Pancreas (tissue), 10 donors: ENCODE measurements around the gene SEMA5A. TPM values are rescaled to one million over a fixed set of nuclear protein-coding genes. Genes with fewer than 3 reads are reported as not detected.

Experiments used
- ATAC-seq, 4 donors: fragments of 200-7000 bp; cut with Tn5 transposase; one replicate each; pipeline versions ENCODE4 v1.8.0 to v1.9.1; 2020; ENCODE audit warnings: mild to moderate bottlenecking in 4 of 4, moderate library complexity in 4 of 4
- DNase-seq, 6 donors: peaks; one replicate each; pipeline ENCODE4 v3.0.0-alpha.2; 2020
- FAIRE-seq: peaks from 2 replicates; lab custom pipeline; 2012; peaks lifted over from hg19 to GRCh38; lab: Jason Lieb, UNC
- H3K27ac ChIP-seq, 4 donors: fragments of 200-600 bp; sonication (generic); 1 replicate in 3 of 4; 2 replicates in 1 of 4; pipeline versions ENCODE4 v1.5.0 to v1.8.0; 2020
- H3K27me3 ChIP-seq, 4 donors: fragments of 200-600 bp; one replicate each; pipeline ENCODE4 v1.8.0; 2021
- H3K36me3 ChIP-seq, 3 donors: fragments of 200-600 bp; sonication (generic) in 1 of 3; one replicate each; pipeline versions ENCODE4 v1.5.0 to v1.8.0; 2020 to 2021
- H3K4me1 ChIP-seq, 3 donors: fragments of 200-600 bp; one replicate each; pipeline ENCODE4 v1.8.0; 2021
- H3K4me3 ChIP-seq, 4 donors: fragments of 200-600 bp; sonication (generic) in 2 of 4; one replicate each; pipeline versions ENCODE4 v1.5.0 to v1.8.0; 2020 to 2021
- H3K9me3 ChIP-seq, 4 donors: fragments of 200-600 bp; one replicate each; pipeline ENCODE4 v1.8.0; 2021
- CTCF ChIP-seq, 4 donors: fragments of 200-600 bp; sonication (generic) in 3 of 4; IDR thresholded peaks; one replicate each; pipeline versions ENCODE4 v1.5.0 to v1.8.0; 2021; ENCODE audit warnings: antibody characterized with exemption in 4 of 4
- WGBS, 2 donors: extraction: QIAGEN DNeasy Blood & Tissue Kit; methylation state at CpG; one replicate each; pipeline ENCODE4 v1.1.7; 2013; 5-methylcytosine and 5-hydroxymethylcytosine counted together
- intact Hi-C, 3 donors: fragments of 100-400 bp; cut with DNase I; formaldehyde crosslinking; loops; one replicate each; pipeline versions ENCODE4 v1.11.1 to v1.14.2; 2022
- polyA plus RNA-seq, 2 donors: library from polyadenylated mRNA; stranded (reverse); fragments of 200-250 nt; gene quantifications; one replicate each; pipeline ENCODE4 v1.2.3, GENCODE V29; 2013
- total RNA-seq, 6 donors: library from RNA; stranded (reverse); fragmentation: NEBNext Ultra II Directional in 4 of 6; extraction: Animal tissue kit (Norgen Biotek cat#: 25700) in 4 of 6; gene quantifications; one replicate each; pipeline versions ENCODE4 v1.2.1 to v1.2.4, GENCODE V29; 2021 to 2023
- donor health status: healthy with polysubstance abuse.
- donor health status: DM: no; HTN: no; CAD: no; lungs with moderate emphysema.
- donor health status: DM: no; HTN: no; CAD: no.
- donor health status: control.
- donor health status: control.
- donor health status: Bipolar disorder and iron deficiency.
- donor health status: DM: yes; HTN: yes; CAD: no.
- donor health status: DM: no; HTN: no; CAD: no.
- donor health status: DM: no; HTN: no; CAD: no.
- donor health status: DM: yes; HTN: yes; CAD: no.

The SEMA5A gene
- total and polyA plus RNA-seq, 8 donors, result 0.91 to 14.0 (median 6.4) TPM

DNA sequence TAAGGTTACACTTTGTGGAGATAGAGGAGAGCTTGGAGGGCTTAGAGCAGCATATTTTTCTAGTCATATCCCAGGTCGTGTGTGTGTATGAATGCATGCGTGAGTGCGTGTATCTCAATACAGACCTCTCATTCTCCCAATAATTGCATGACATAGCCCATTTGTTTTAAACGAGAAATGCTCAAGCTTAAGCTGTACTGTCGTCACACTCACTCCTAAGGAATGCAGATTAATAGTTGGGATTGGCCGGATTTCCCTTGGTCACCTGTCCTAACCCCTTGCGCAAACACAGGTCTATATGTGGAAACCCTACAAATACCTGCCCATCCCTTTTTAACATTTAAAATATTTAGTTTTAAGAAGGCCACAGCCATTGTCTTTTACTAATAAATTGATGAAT, 165.8 kb downstream of the SEMA5A start:
- peak in 1 of 4 donors; percentile 29 for ATAC-seq
- WGBS, 2 donors, result 79 to 80% methylated on average over 7 of the region's 7 CpGs
- Histone ChIP-seq H3K27ac (no peak overlapping the region), H3K36me3 (no peaks in the 10 kb centered on the region), H3K9me3 (no peaks in the 10 kb centered on the region), H3K4me3 (no peak overlapping the region), H3K27me3 (no peaks in the 10 kb centered on the region), H3K4me1 (peaks cover 0 to 10% (median 0%) of the 10 kb centered on the region in 3 donors)
- intact Hi-C loops, result no loop called here
- no peak for FAIRE-seq
- no peak for DNase-seq
- no peak for TF ChIP-seq CTCF (IDR thresholded peaks at IDR 0.05)

DNA sequence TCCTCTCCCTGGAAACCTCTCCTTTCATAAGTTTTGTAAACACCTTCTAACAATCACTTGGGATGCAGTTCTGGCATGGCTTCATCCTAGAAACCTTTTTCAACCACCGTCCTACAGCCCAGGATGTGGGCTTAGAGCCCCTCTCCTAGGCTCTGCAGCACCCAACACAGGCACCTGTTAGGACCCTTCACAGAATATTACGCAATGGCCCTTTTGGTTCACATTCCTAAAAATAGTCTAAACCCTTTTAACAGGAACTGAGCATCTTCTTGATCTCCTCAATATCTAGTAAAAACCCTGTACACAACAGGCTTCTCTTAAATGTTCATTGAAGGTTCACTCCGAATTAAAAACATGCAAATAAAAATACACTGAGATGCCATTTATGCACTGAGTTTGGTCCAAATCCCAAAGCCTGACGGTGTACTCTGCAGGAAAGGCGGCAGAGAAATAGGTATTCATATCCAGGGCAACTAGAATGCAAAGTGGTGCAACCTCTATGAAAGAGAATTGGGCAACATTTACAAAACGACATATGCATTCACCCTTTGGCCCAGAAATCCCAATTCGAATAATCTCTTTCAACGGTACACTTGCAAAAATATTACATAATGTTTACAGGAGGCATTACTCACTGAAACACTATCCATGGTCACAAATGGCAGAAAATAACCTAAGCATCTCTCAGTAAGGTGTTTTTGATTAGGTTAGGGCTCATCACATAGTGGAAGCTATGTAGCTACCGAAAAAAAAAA, 169.3 kb downstream of the SEMA5A start:
- H3K4me1 ChIP-seq, result peaks cover 10 to 19% (median 17%) of the 10 kb centered on the region in 3 donors
- H3K27me3 ChIP-seq, result no peaks in the 10 kb centered on the region
- H3K36me3 ChIP-seq, result no peaks in the 10 kb centered on the region
- H3K27ac ChIP-seq, result no peak overlapping the region
- ATAC-seq (peak in 1 of 4 donors; percentile 8), DNase-seq (no peak), FAIRE-seq (no peak)
- 79 to 86% methylated on average over 9 of the region's 9 CpGs for WGBS, 2 donors
- intact Hi-C loops, result no loop called here
- H3K9me3 ChIP-seq, result no peaks in the 10 kb centered on the region
- TF ChIP-seq CTCF (IDR thresholded peaks at IDR 0.05), result no peak
- no peak overlapping the region for H3K4me3 ChIP-seq

GRCh38 chr5:9375756-9376155, 170.1 kb downstream of the SEMA5A start:
- intact Hi-C loops, result no loop called here
- no peak for TF ChIP-seq CTCF (IDR thresholded peaks at IDR 0.05)
- no peaks in the 10 kb centered on the region for H3K9me3 ChIP-seq
- ATAC-seq (no peak), FAIRE-seq (no peak), DNase-seq (no peak)
- H3K27me3 ChIP-seq, result no peaks in the 10 kb centered on the region
- no peak overlapping the region for H3K27ac ChIP-seq
- no peak overlapping the region for H3K4me3 ChIP-seq
- no peaks in the 10 kb centered on the region for H3K36me3 ChIP-seq
- H3K4me1 ChIP-seq, result peaks cover 10 to 19% (median 17%) of the 10 kb centered on the region in 3 donors
- 94 to 95% methylated on average over 2 of the region's 2 CpGs for WGBS, 2 donors

DNA sequence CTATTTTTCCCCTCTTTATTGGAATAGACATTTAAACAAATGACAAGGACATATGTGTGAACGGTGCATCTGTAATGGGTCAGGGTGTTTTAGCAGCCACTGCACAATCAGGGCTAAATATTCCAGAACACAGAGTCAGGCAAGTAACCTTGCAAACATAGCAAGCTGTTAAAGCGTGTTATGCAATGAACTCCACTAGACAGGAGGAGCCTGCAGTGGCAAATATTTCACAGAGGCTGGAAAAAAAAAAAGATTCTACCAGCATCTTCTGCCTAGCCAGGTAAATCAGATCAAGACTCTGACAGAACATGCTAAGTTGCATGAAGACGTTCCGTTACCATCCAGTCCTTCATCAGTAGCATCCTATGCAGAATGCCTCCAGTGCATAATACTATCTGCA, 171.8 kb downstream of the SEMA5A start:
- peak; percentile 69 to 90 (median 85) for ATAC-seq
- no peak for DNase-seq

More for the DNA sequence above, 171.8 kb downstream of the SEMA5A start:
- WGBS, 2 donors, result 32 to 42% methylated on average over 4 of the region's 4 CpGs
- intact Hi-C loops, result no loop called here
- Histone ChIP-seq H3K4me3 (no peak overlapping the region), H3K9me3 (no peaks in the 10 kb centered on the region), H3K27ac (peak overlapping the region in 2 of 4 donors; percentile 2 to 48), H3K27me3 (no peaks in the 10 kb centered on the region), H3K4me1 (peaks cover 10 to 19% (median 17%) of the 10 kb centered on the region in 3 donors), H3K36me3 (no peaks in the 10 kb centered on the region)
- no peak for TF ChIP-seq CTCF (IDR thresholded peaks at IDR 0.05)
- no peak for FAIRE-seq
